NCI-H2107 treated with DMSO at 0.1 percent for 48 hours (cell line): Measurements from ENCODE around the gene TSPAN5.

Experiments
- DNase-seq: peaks from one replicate; lab custom pipeline; 2025; ENCODE audit not compliant: unreplicated experiment; lab: John Stamatoyannopoulos, UW

TSPAN5 gene

GRCh38 chr4:98646422-98646821 lies 12.0 kb downstream of the TSPAN5 start:
- DNase-seq: no peak

DNA sequence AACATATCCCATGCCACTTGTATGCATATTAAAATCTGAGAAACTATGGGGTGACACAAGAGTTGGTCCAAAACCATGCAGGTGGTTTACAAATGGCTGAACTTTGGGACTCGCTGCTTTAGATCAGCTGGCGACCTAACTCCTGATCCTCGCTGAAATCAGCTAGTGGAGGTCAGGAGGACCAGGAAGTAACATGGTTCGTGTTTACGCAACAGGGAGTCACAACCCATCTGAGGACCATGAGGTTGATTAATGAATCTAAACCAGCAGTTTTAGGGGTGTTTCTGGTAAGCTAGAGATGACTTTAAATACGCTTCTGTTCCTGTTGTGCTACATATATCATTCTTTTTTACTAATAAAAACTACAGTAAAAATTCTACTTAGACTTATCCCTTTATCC lies 12.9 kb downstream of the TSPAN5 start:
- no peak for DNase-seq

GRCh38 chr4:98643755-98644154 lies 14.7 kb downstream of the TSPAN5 start:
- no peak for DNase-seq

DNA sequence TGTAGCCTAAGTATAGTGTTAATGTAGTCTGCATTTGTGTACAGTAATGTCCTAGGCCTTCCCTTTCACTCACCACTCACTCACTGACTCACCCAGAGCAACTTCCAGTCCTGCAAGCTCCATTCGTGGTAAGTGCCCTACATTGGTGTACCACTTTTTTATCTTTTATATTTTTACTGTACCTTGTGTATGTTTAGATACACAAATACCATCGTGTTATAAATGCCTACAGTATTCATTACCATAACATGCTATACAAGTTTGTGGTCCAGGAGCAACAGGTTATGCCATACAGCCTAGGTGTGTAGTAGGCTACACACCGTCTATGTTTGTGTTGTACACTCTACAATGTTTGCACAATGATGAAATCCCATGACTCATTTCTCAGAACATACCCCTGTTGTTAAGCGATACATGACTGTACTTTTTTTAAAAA lies 15.4 kb downstream of the TSPAN5 start:
- no peak for DNase-seq

DNA sequence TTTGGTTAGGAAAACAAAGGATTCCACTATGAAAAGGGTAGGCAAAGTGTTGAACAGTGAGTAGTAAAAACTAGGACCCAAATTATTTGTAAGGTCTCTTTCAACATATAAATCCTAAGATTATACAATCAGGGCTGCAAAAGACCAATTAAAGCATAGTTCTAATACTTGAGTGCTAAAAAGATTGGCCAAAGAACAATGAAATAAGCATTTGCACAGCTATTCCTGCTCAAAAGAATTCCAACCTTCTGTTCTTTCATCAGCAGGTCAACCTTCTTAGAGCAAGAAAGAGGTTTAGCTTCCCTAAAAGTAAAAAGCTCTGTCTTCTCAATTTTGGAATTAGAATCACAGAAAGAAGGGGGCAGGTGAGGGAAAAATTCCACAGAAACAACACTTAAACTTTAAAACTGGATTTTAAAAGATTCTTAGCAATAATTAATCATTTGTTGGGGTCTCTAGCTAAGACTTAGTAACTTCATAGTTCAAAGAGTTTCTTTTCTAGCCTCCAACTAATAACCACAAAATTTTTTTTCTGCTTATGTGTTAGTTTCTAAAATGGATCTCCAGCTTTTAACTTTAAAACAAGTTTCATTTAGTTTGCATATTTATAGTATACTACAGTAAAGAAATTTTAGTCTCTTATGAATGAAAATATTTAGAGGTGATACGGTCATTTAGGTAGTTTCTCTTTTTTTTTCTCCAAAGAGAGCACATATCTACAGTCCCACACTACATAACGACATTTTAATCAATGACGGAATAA lies 16.3 kb downstream of the TSPAN5 start:
- no peak for DNase-seq

DNA sequence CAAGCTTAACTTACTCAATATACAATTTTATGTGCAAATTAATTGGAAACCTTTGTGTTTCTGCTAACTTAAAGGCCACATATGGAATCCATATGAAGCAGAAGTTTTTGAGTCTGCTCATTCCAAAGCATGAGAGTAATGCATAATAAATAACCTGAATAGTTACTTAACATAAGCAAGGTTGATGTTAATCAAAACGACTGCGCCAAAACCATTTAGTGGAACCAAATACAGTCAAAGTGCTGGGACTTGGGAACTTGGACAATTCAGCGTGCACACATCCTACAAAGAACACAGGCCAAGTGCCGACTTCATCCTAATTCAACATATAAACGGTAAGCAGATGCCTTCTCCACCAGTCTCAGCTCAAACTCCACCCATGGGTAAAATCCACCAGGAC lies 17.0 kb downstream of the TSPAN5 start:
- no peak for DNase-seq

GRCh38 chr4:98639523-98639922 lies 18.9 kb downstream of the TSPAN5 start:
- no peak for DNase-seq

DNA sequence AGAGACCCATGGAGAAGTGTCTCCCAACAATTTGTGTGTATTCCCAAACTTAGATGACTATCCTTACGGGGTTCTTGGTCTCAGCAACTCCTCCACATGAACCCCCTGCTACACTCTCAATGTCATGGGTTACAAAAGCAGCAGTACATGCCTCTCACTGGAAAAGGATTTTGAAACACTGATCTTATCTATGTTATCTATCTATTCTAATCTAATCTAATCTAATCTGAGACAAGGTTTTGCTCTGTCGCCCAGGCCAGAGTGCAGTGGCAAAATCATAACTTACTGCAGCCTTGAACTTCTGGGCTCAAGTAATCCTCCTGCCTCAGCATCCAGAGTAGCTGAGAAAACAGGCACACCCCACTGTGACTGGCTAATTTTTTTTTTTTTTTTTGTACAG lies 19.3 kb downstream of the TSPAN5 start:
- no peak for DNase-seq

- no peak for DNase-seq
Measured at GRCh38 chr4:98638661-98639060, 19.8 kb downstream of the TSPAN5 start.

- no peak for DNase-seq
Measured at GRCh38 chr4:98634061-98634460, 24.4 kb downstream of the TSPAN5 start.

DNA sequence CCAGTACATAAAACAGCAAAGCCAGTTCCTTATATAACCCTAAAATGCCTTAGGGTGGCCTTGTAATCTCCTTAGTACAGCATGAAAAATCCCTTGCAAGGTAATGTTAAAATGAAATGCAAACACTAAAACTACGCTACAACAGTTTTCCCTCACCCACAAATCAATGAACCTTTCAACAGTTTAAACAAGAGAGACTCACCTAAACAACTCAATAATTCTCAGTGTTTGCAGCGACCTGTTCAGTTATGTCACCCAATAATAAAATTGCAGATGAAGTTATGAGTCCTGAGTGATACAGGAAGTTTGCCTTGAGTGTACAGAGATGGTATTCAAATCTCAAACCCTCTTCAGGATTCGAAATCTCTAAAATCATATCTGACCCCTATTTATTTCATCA lies 25.3 kb downstream of the TSPAN5 start:
- no peak for DNase-seq

DNA sequence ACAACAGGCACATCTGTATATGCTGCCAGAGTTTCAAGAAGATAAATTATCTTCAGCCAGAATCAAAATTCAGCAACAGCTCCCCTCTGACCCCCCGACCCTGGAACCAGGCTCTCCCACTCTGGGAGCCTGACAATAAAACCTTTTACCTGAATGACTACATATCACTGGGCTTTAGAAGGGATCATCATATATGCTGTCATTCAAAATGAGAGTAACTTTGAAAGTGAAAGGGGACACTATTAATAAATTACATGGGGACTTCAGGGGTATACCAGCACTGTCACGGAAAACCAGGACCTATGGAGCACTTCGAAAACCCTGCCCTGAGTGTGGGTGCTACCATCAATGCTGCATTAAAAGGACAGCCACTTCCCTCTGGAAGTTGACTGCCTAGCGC lies 26.2 kb downstream of the TSPAN5 start:
- DNase-seq: no peak

- DNase-seq: no peak
Measured at GRCh38 chr4:98631506-98631905, 26.9 kb downstream of the TSPAN5 start.

DNA sequence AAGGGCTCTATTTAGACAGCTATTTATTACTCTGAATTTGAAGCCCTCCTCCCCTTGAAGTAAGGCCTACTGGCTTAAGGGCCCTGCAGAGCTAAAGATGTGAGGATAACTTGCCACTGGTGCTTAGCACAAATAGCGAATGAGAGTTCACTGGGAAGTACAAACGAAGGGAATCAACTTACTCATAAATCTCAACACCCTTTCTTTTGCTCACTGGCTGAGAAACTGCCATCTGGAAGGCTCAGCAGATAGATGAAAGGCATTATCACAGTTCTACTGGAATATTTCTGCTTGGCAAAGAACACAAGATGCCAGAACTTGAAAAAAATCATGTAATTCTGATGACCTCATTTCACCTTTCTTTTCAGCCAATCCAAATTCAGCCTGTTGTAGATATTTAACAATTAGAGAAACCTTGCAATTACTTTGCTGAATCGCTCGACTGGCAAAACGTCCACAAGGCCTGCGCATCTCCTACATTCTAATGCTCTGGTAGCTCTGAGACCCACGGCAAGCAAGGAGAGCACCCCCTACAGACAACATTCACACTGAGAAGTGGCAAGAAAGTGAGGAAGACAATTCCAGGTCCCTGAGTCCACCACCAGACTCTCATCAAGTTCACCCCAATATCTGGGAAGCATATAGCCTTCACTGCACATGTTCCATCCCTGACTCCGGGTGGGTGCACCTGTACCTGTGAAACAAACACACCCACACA lies 27.5 kb downstream of the TSPAN5 start:
- no peak for DNase-seq

DNA sequence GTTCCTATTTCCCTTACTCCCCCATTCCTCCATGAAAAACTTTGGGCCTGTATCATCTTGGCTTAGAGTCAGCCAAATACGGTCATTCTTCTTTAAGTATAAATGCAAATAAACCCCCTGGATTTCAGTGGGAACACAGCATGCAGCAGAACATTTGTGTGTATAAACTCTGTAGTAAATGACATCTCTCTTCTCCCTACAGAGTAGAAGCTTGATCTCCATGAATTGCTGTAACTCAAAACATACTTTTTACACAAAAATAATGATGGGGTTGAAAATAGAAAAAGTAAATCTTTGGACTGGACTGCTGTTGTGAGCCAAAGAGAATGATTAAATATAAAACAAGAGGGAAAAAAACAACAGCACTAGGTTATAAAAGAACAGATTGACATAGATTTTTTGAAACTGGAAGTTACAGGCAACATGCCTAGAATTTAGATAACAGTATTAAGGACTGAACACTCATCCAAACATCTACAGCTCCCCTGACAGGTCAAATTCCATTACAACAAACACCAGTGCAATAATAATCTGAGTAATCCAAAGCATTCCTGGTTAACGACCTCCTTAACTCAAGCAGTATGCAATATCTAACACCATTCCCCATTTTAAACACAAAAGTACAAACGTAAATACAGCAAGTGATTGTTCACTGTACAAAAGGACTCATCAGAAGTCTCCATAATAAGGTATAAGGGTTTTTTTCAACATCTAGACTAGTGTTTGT lies 30.7 kb downstream of the TSPAN5 start:
- no peak for DNase-seq

- no peak for DNase-seq
Measured at GRCh38 chr4:98626350-98626749, 32.1 kb downstream of the TSPAN5 start.

GRCh38 chr4:98625920-98626319 lies 32.5 kb downstream of the TSPAN5 start:
- DNase-seq: no peak

GRCh38 chr4:98625399-98625798 lies 33.0 kb downstream of the TSPAN5 start:
- DNase-seq: no peak

DNA sequence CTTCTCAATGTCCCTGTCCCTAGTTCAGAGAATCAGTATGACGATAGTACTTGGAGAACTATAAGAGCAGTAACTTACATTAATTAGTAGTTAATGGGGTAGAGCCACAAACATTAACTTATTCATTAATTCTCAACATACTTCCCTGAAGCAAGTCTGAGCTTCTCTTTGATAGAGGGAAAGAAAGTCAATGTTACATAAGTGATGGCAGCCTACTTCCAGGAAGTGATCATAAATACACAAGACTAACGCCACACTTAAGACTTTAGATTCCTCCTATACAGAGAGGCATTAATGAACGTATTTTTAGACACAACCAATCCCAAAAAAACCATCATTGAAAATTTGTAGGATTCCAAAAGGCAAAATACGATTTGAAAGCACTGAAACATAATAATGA lies 33.8 kb downstream of the TSPAN5 start:
- DNase-seq: no peak

GRCh38 chr4:98624144-98624543 lies 34.3 kb downstream of the TSPAN5 start:
- DNase-seq: no peak

DNA sequence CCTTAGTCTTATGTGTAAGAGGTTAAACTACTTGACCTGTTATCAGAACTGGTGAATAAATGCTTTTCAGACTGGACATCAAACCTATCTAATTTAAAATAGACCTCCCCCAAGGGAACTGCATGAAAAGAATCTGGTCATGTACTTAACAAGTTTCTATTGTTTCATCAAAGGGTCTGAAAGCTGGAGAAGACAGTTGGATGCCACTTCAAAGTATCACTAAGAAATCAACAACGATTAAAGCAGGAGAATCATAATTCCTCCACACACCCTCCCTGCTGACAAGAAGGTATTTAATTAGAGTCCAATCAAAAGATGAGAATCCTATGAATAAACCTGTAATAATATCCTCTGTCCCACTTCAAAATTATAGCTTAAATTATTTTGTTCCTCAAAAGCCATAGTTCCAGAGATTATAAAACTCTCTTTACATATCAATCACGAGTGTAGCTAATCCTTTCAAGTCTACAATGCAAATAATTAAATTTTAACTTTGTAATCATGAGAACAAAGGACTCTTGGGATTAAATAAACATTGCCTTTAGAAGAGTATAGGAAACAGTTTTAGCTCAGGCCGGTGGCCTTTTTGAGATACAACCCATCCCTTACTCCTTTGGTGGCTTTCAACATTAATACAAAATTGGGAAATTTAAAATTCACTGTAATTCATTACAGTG lies 35.1 kb downstream of the TSPAN5 start:
- DNase-seq: no peak
